Measurements from ENCODE around the gene LARP4. TPM values are rescaled to one million over a fixed set of nuclear protein-coding genes. Genes with fewer than 3 reads are reported as not detected.
A peak's percentile ranks its signal among the peaks of the same experiment; 100 is the strongest.
"Not testable (repeated sequence)": the region's sequence is repeated elsewhere in the genome, so short reads cannot be mapped to it uniquely, and the experiment has no call there.

LARP4 gene
- 25.8 and 33.0 TPM in 2 replicates for total RNA-seq (2012; rRNA removed)

- Histone ChIP-seq H3K4me2 (ENCODE audit: low read length) (peak within 1 kb of the TSS; percentile 82), H3K9ac (ENCODE audit: low read depth, low read length) (peak within 1 kb of the TSS; percentile 94), H3K4me1 (ENCODE audit: control insufficient read depth, insufficient read depth, low read length) (peaks cover 22% of the 10 kb centered on the region), H3K9me3 (replicated peaks; ENCODE audit: low read length) (no peaks in the 10 kb centered on the region), H3K27me3 (ENCODE audit: control insufficient read depth, insufficient read depth, low read length) (no peaks in the 10 kb centered on the region), H3K36me3 (ENCODE audit: insufficient read depth, low read length) (no peaks in the 10 kb centered on the region), H3K4me3 (ENCODE audit: low read length) (peak within 1 kb of the TSS; percentile 94)
These were observed at the start of gene LARP4 for GRCh38 chr12:50400638-50401499. Gene LARP4 (plus strand): TSS chr12:50400885. CDS start chr12:50401011, 126 bp downstream.

GRCh38 chr12:50351120-50352043 is 49.3 kb upstream of the LARP4 start:
- no peaks in the 10 kb centered on the region for H3K9me3 ChIP-seq (replicated peaks; ENCODE audit: low read length)
- H3K4me2 ChIP-seq (ENCODE audit: low read length) = no peak overlapping the region
- no peak overlapping the region for H3K4me3 ChIP-seq (ENCODE audit: low read length)
- H3K36me3 ChIP-seq (ENCODE audit: insufficient read depth, low read length) = no peaks in the 10 kb centered on the region
- H3K27me3 ChIP-seq (ENCODE audit: control insufficient read depth, insufficient read depth, low read length) = no peaks in the 10 kb centered on the region
- H3K9ac ChIP-seq (ENCODE audit: low read depth, low read length) = no peak overlapping the region
- H3K4me1 ChIP-seq (ENCODE audit: control insufficient read depth, insufficient read depth, low read length) = no peaks in the 10 kb centered on the region

GRCh38 chr12:50353404-50353803 is 47.3 kb upstream of the LARP4 start:
- no peak overlapping the region for H3K4me2 ChIP-seq (ENCODE audit: low read length)
- no peak overlapping the region for H3K4me3 ChIP-seq (ENCODE audit: low read length)
- no peaks in the 10 kb centered on the region for H3K27me3 ChIP-seq (ENCODE audit: control insufficient read depth, insufficient read depth, low read length)
- no peaks in the 10 kb centered on the region for H3K9me3 ChIP-seq (replicated peaks; ENCODE audit: low read length)
- no peaks in the 10 kb centered on the region for H3K4me1 ChIP-seq (ENCODE audit: control insufficient read depth, insufficient read depth, low read length)
- no peak overlapping the region for H3K9ac ChIP-seq (ENCODE audit: low read depth, low read length)
- H3K36me3 ChIP-seq (ENCODE audit: insufficient read depth, low read length) = no peaks in the 10 kb centered on the region

- Histone ChIP-seq H3K4me1 (ENCODE audit: control insufficient read depth, insufficient read depth, low read length) (no peaks in the 10 kb centered on the region), H3K9ac (ENCODE audit: low read depth, low read length) (no peak overlapping the region), H3K36me3 (ENCODE audit: insufficient read depth, low read length) (no peaks in the 10 kb centered on the region), H3K4me2 (ENCODE audit: low read length) (no peak overlapping the region), H3K27me3 (ENCODE audit: control insufficient read depth, insufficient read depth, low read length) (no peaks in the 10 kb centered on the region), H3K9me3 (replicated peaks; ENCODE audit: low read length) (no peaks in the 10 kb centered on the region), H3K4me3 (ENCODE audit: low read length) (no peak overlapping the region)
These were observed 46.7 kb upstream of the LARP4 start for GRCh38 chr12:50353869-50354593.

DNA sequence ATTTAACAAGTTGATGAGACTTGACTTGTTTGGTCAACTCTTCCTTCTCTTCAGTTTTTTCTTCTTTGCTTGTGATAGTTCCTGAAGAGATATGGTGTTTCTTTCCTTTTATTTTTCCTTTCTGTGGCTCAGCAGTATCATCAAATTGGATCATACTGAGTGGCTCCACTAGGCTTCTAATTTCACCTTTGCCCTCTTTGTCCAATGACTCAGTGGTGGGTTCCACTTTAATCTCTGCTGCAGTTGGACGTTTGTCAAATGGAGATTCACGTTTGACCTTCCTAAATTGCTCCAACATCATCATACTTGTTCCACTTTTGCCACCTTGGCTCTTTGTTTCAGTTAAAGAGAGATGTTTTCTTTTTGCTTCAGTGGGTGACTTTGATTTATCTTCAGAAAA is 45.8 kb upstream of the LARP4 start:
- Histone ChIP-seq H3K9me3 (replicated peaks; ENCODE audit: low read length) (no peaks in the 10 kb centered on the region), H3K4me1 (ENCODE audit: control insufficient read depth, insufficient read depth, low read length) (no peaks in the 10 kb centered on the region), H3K4me3 (ENCODE audit: low read length) (no peak overlapping the region), H3K4me2 (ENCODE audit: low read length) (no peak overlapping the region), H3K36me3 (ENCODE audit: insufficient read depth, low read length) (no peaks in the 10 kb centered on the region), H3K27me3 (ENCODE audit: control insufficient read depth, insufficient read depth, low read length) (no peaks in the 10 kb centered on the region), H3K9ac (ENCODE audit: low read depth, low read length) (no peak overlapping the region)

- Histone ChIP-seq H3K9ac (ENCODE audit: low read depth, low read length) (no peak overlapping the region), H3K9me3 (replicated peaks; ENCODE audit: low read length) (no peaks in the 10 kb centered on the region), H3K4me1 (ENCODE audit: control insufficient read depth, insufficient read depth, low read length) (no peaks in the 10 kb centered on the region), H3K4me2 (ENCODE audit: low read length) (no peak overlapping the region), H3K4me3 (ENCODE audit: low read length) (no peak overlapping the region), H3K27me3 (ENCODE audit: control insufficient read depth, insufficient read depth, low read length) (no peaks in the 10 kb centered on the region), H3K36me3 (ENCODE audit: insufficient read depth, low read length) (no peaks in the 10 kb centered on the region)
These were observed 45.3 kb upstream of the LARP4 start for GRCh38 chr12:50355365-50355764.

- H3K9me3 ChIP-seq (replicated peaks; ENCODE audit: low read length) = no peaks in the 10 kb centered on the region
- no peaks in the 10 kb centered on the region for H3K36me3 ChIP-seq (ENCODE audit: insufficient read depth, low read length)
- no peak overlapping the region for H3K9ac ChIP-seq (ENCODE audit: low read depth, low read length)
- no peaks in the 10 kb centered on the region for H3K4me1 ChIP-seq (ENCODE audit: control insufficient read depth, insufficient read depth, low read length)
- H3K27me3 ChIP-seq (ENCODE audit: control insufficient read depth, insufficient read depth, low read length) = no peaks in the 10 kb centered on the region
- H3K4me2 ChIP-seq (ENCODE audit: low read length) = no peak overlapping the region
- no peak overlapping the region for H3K4me3 ChIP-seq (ENCODE audit: low read length)
These were observed 38.0 kb upstream of the LARP4 start for GRCh38 chr12:50362671-50363070.

DNA sequence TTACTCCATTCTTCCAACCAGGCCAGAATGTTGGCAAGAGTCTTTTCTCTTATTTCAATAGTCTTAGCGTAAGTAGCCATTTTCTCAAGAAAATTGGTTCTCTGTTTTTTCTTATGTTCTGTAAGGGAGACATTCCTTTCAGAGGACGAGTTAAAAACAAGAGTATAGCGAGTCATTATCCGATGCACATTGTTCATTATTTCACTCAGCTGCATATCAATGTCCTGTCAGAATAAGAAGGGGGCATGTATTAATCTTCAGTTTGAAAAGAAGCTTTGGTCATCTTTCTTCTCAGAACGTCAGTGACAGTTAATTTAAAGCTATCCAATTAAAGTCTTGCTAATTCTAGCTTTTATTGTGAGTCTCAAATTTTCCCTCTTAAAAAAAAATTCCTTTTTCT is 37.5 kb upstream of the LARP4 start:
- H3K36me3 ChIP-seq (ENCODE audit: insufficient read depth, low read length) = no peaks in the 10 kb centered on the region
- no peak overlapping the region for H3K4me3 ChIP-seq (ENCODE audit: low read length)
- H3K27me3 ChIP-seq (ENCODE audit: control insufficient read depth, insufficient read depth, low read length) = no peaks in the 10 kb centered on the region
- no peaks in the 10 kb centered on the region for H3K4me1 ChIP-seq (ENCODE audit: control insufficient read depth, insufficient read depth, low read length)
- H3K9me3 ChIP-seq (replicated peaks; ENCODE audit: low read length) = no peaks in the 10 kb centered on the region
- H3K9ac ChIP-seq (ENCODE audit: low read depth, low read length) = no peak overlapping the region
- H3K4me2 ChIP-seq (ENCODE audit: low read length) = no peak overlapping the region

- no peaks in the 10 kb centered on the region for H3K9me3 ChIP-seq (replicated peaks; ENCODE audit: low read length)
- H3K4me1 ChIP-seq (ENCODE audit: control insufficient read depth, insufficient read depth, low read length) = no peaks in the 10 kb centered on the region
- no peak overlapping the region for H3K4me2 ChIP-seq (ENCODE audit: low read length)
- H3K9ac ChIP-seq (ENCODE audit: low read depth, low read length) = no peak overlapping the region
- H3K36me3 ChIP-seq (ENCODE audit: insufficient read depth, low read length) = no peaks in the 10 kb centered on the region
- H3K27me3 ChIP-seq (ENCODE audit: control insufficient read depth, insufficient read depth, low read length) = no peaks in the 10 kb centered on the region
- no peak overlapping the region for H3K4me3 ChIP-seq (ENCODE audit: low read length)
These were observed 34.8 kb upstream of the LARP4 start for GRCh38 chr12:50365709-50366406.

GRCh38 chr12:50370672-50371071 is 30.0 kb upstream of the LARP4 start:
- not testable (repeated sequence) for H3K9me3 ChIP-seq (replicated peaks; ENCODE audit: low read length)

GRCh38 chr12:50375802-50376201 is 24.9 kb upstream of the LARP4 start:
- no peak overlapping the region for H3K4me3 ChIP-seq (ENCODE audit: low read length)

More at GRCh38 chr12:50370672-50371071, 30.0 kb upstream of the LARP4 start:
- H3K27me3 ChIP-seq (ENCODE audit: control insufficient read depth, insufficient read depth, low read length); H3K9ac ChIP-seq (ENCODE audit: low read depth, low read length); H3K4me1 ChIP-seq (ENCODE audit: control insufficient read depth, insufficient read depth, low read length); H3K36me3 ChIP-seq (ENCODE audit: insufficient read depth, low read length); H3K4me2 ChIP-seq (ENCODE audit: low read length); H3K4me3 ChIP-seq (ENCODE audit: low read length): not testable (repeated sequence)

More at GRCh38 chr12:50375802-50376201, 24.9 kb upstream of the LARP4 start:
- H3K27me3 ChIP-seq (ENCODE audit: control insufficient read depth, insufficient read depth, low read length) = no peaks in the 10 kb centered on the region
- no peak overlapping the region for H3K4me2 ChIP-seq (ENCODE audit: low read length)
- H3K4me1 ChIP-seq (ENCODE audit: control insufficient read depth, insufficient read depth, low read length) = no peaks in the 10 kb centered on the region
- H3K36me3 ChIP-seq (ENCODE audit: insufficient read depth, low read length) = no peaks in the 10 kb centered on the region
- H3K9me3 ChIP-seq (replicated peaks; ENCODE audit: low read length) = no peaks in the 10 kb centered on the region
- H3K9ac ChIP-seq (ENCODE audit: low read depth, low read length) = no peak overlapping the region

Measured in skeletal muscle satellite cell (primary cell).